HEK293 (cell line): ENCODE data around the gene GUCA2B.

Experiments
- GLI4 ChIP-seq: fragments of 450-650 bp; formaldehyde crosslinking; IDR thresholded peaks from 2 replicates; pipeline ENCODE4 v1.5.1; 2016; ENCODE audit warnings: missing biosample characterization, missing genetic modification characterization
- GLIS1 ChIP-seq: fragments of 450-650 bp; formaldehyde crosslinking; IDR thresholded peaks from 2 replicates; pipeline ENCODE4 v1.5.1; 2016; ENCODE audit warnings: missing biosample characterization, missing genetic modification characterization
- HOXC10 ChIP-seq: sonication (generic); formaldehyde crosslinking; IDR thresholded peaks from 2 replicates; pipeline ENCODE4 v1.8.1; 2023; ENCODE audit warnings: mild to moderate bottlenecking, missing genetic modification reagents
- KLF16 ChIP-seq: fragments of 450-650 bp; formaldehyde crosslinking; IDR thresholded peaks from 2 replicates; pipeline ENCODE4 v1.5.1; 2017; ENCODE audit warnings: missing biosample characterization, missing genetic modification characterization
- KLF8 ChIP-seq: fragments of 450-650 bp; formaldehyde crosslinking; IDR thresholded peaks from 2 replicates; pipeline ENCODE4 v1.5.1; 2016; ENCODE audit warnings: missing biosample characterization, missing genetic modification characterization
- PRDM1 ChIP-seq: fragments of 450-650 bp; formaldehyde crosslinking; IDR thresholded peaks from 2 replicates; pipeline ENCODE4; 2016; ENCODE audit warnings: missing biosample characterization, missing genetic modification characterization
- ZBTB20 ChIP-seq: fragments of 450-650 bp; formaldehyde crosslinking; IDR thresholded peaks from 2 replicates; pipeline ENCODE4 v1.5.1; 2016; ENCODE audit warnings: missing biosample characterization, missing genetic modification characterization
- ZNF112 ChIP-seq: fragments of 450-650 bp; formaldehyde crosslinking; IDR thresholded peaks from 2 replicates; pipeline ENCODE4 v1.5.0; 2017; ENCODE audit warnings: missing biosample characterization, missing genetic modification characterization
- ZNF16 ChIP-seq: fragments of 450-650 bp; formaldehyde crosslinking; IDR thresholded peaks from 2 replicates; pipeline ENCODE4 v1.5.1; 2016; ENCODE audit warnings: low read depth, missing biosample characterization, missing genetic modification characterization
- ZNF239 ChIP-seq: fragments of 450-650 bp; formaldehyde crosslinking; IDR thresholded peaks from 2 replicates; pipeline ENCODE4 v1.5.1; 2016; ENCODE audit warnings: missing biosample characterization, missing genetic modification characterization
- ZNF354C ChIP-seq: fragments of 450-650 bp; formaldehyde crosslinking; IDR thresholded peaks from 2 replicates; pipeline ENCODE4 v1.5.1; 2016; ENCODE audit warnings: missing biosample characterization, missing genetic modification characterization, low read depth, borderline replicate concordance
- ZNF426 ChIP-seq: fragments of 450-650 bp; formaldehyde crosslinking; IDR thresholded peaks from 2 replicates; pipeline ENCODE4 v1.5.1; 2017; ENCODE audit warnings: missing biosample characterization, missing genetic modification characterization, mild to moderate bottlenecking, inconsistent platforms, moderate library complexity
- ZNF473 ChIP-seq: fragments of 450-650 bp; formaldehyde crosslinking; IDR thresholded peaks from 2 replicates; pipeline ENCODE4 v1.5.1; 2017; ENCODE audit warnings: missing biosample characterization, missing genetic modification characterization
- ZNF514 ChIP-seq: fragments of 450-650 bp; formaldehyde crosslinking; IDR thresholded peaks from 2 replicates; pipeline ENCODE4 v1.5.1; 2016; ENCODE audit warnings: missing biosample characterization, missing genetic modification characterization
- ZNF549 ChIP-seq: fragments of 450-650 bp; IDR thresholded peaks from 2 replicates; pipeline ENCODE4 v1.5.1; 2018; ENCODE audit warnings: missing biosample characterization, missing genetic modification characterization, mild to moderate bottlenecking, inconsistent platforms, moderate library complexity
- ZNF560 ChIP-seq: fragments of 450-650 bp; formaldehyde crosslinking; IDR thresholded peaks from 2 replicates; pipeline ENCODE4 v1.5.1; 2017; ENCODE audit warnings: missing biosample characterization, missing genetic modification characterization, borderline replicate concordance
- ZNF654 ChIP-seq: fragments of 450-650 bp; formaldehyde crosslinking; IDR thresholded peaks from 2 replicates; pipeline ENCODE4 v1.5.1; 2016; ENCODE audit warnings: low read depth, missing biosample characterization, missing genetic modification characterization
- ZNF777 ChIP-seq: fragments of 450-650 bp; formaldehyde crosslinking; IDR thresholded peaks from 2 replicates; pipeline ENCODE4 v1.5.1; 2017; ENCODE audit warnings: missing biosample characterization, missing genetic modification characterization, borderline replicate concordance
- TF ChIP-seq, protein P1 (sequence below): fragments of 450-650 bp; formaldehyde crosslinking; IDR thresholded peaks from 2 replicates; pipeline ENCODE4 v1.5.1; 2017; ENCODE audit warnings: missing biosample characterization, missing genetic modification characterization
- TF ChIP-seq, protein P2 (sequence below): fragments of 450-650 bp; formaldehyde crosslinking; IDR thresholded peaks from 2 replicates; pipeline ENCODE4 v1.5.1; 2016; ENCODE audit warnings: missing biosample characterization, missing genetic modification characterization
- TF ChIP-seq, protein P3 (sequence below): fragments of 450-650 bp; formaldehyde crosslinking; IDR thresholded peaks from 2 replicates; pipeline ENCODE4 v1.5.1; 2016; ENCODE audit warnings: missing biosample characterization, missing genetic modification characterization
- TF ChIP-seq, protein P4 (sequence below): fragments of 450-650 bp; formaldehyde crosslinking; IDR thresholded peaks from 2 replicates; pipeline ENCODE4 v1.5.1; 2016; ENCODE audit warnings: missing biosample characterization, missing genetic modification characterization, low read depth
- TF ChIP-seq, protein P5 (sequence below): fragments of 450-650 bp; formaldehyde crosslinking; IDR thresholded peaks from 2 replicates; pipeline ENCODE4 v1.5.1; 2016; ENCODE audit warnings: missing biosample characterization, missing genetic modification characterization, borderline replicate concordance
- TF ChIP-seq, protein P6 (sequence below): fragments of 450-650 bp; formaldehyde crosslinking; IDR thresholded peaks from 2 replicates; pipeline ENCODE4 v1.5.1; 2016; ENCODE audit warnings: missing biosample characterization, missing genetic modification characterization
- TF ChIP-seq, protein P7 (sequence below): fragments of 450-650 bp; formaldehyde crosslinking; IDR thresholded peaks from 2 replicates; pipeline ENCODE4 v1.5.1; 2016; ENCODE audit warnings: missing biosample characterization, missing genetic modification characterization
- TF ChIP-seq, protein P8 (sequence below): fragments of 450-650 bp; formaldehyde crosslinking; IDR thresholded peaks from 2 replicates; pipeline ENCODE4 v1.5.1; 2016; ENCODE audit warnings: missing biosample characterization, missing genetic modification characterization

The GUCA2B gene

DNA sequence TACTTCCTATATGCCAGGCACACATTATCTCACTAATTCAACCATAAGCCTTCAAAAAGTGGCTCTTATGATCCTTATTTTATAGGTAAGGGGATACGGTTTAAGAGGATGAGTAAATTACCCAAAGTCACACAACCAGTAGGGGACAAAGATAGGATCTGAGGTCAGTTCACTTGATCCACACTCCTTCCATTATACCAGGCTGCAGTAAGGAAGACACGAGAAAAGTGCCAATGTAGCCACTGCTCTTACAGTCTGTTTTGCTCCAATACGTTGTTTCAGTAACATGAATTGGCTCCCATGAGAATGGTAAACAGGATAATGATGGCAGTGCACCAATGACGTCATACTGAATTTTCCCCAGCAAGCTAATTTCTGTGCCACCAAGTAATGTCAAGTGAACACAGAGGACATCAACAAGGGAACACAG is 26.7 kb downstream of the GUCA2B start (continued):
- peak; percentile 84; the same call in 1 of the 2 replicates for TF ChIP-seq KLF8
- TF ChIP-seq, protein P1, sequence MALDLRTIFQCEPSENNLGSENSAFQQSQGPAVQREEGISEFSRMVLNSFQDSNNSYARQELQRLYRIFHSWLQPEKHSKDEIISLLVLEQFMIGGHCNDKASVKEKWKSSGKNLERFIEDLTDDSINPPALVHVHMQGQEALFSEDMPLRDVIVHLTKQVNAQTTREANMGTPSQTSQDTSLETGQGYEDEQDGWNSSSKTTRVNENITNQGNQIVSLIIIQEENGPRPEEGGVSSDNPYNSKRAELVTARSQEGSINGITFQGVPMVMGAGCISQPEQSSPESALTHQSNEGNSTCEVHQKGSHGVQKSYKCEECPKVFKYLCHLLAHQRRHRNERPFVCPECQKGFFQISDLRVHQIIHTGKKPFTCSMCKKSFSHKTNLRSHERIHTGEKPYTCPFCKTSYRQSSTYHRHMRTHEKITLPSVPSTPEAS (tag by site-specific recombination): 0 out of 2 replicates have a peak, but pooled peaks have one; percentile 30
- no peak for TF ChIP-seq ZNF560 (tag by site-specific recombination)
- TF ChIP-seq ZNF473 (tag by site-specific recombination): no peak
- TF ChIP-seq, protein P2, sequence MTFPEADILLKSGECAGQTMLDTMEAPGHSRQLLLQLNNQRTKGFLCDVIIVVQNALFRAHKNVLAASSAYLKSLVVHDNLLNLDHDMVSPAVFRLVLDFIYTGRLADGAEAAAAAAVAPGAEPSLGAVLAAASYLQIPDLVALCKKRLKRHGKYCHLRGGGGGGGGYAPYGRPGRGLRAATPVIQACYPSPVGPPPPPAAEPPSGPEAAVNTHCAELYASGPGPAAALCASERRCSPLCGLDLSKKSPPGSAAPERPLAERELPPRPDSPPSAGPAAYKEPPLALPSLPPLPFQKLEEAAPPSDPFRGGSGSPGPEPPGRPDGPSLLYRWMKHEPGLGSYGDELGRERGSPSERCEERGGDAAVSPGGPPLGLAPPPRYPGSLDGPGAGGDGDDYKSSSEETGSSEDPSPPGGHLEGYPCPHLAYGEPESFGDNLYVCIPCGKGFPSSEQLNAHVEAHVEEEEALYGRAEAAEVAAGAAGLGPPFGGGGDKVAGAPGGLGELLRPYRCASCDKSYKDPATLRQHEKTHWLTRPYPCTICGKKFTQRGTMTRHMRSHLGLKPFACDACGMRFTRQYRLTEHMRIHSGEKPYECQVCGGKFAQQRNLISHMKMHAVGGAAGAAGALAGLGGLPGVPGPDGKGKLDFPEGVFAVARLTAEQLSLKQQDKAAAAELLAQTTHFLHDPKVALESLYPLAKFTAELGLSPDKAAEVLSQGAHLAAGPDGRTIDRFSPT (tag by site-specific recombination): peak; percentile 76
- TF ChIP-seq ZNF426 (tag by site-specific recombination): no peak
- TF ChIP-seq, protein P3, sequence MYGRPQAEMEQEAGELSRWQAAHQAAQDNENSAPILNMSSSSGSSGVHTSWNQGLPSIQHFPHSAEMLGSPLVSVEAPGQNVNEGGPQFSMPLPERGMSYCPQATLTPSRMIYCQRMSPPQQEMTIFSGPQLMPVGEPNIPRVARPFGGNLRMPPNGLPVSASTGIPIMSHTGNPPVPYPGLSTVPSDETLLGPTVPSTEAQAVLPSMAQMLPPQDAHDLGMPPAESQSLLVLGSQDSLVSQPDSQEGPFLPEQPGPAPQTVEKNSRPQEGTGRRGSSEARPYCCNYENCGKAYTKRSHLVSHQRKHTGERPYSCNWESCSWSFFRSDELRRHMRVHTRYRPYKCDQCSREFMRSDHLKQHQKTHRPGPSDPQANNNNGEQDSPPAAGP (tag by site-specific recombination): no peak
- no peak for TF ChIP-seq ZNF354C
- no peak; the same call in 1 of the 2 replicates for TF ChIP-seq ZBTB20
- TF ChIP-seq KLF16 (tag by site-specific recombination): peak; percentile 70; the same call in 1 of the 2 replicates
- TF ChIP-seq, protein P4, sequence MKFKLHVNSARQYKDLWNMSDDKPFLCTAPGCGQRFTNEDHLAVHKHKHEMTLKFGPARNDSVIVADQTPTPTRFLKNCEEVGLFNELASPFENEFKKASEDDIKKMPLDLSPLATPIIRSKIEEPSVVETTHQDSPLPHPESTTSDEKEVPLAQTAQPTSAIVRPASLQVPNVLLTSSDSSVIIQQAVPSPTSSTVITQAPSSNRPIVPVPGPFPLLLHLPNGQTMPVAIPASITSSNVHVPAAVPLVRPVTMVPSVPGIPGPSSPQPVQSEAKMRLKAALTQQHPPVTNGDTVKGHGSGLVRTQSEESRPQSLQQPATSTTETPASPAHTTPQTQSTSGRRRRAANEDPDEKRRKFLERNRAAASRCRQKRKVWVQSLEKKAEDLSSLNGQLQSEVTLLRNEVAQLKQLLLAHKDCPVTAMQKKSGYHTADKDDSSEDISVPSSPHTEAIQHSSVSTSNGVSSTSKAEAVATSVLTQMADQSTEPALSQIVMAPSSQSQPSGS (tag by site-specific recombination): peak; percentile 99
- TF ChIP-seq ZNF112 (tag by site-specific recombination): no peak
- TF ChIP-seq, protein P5, sequence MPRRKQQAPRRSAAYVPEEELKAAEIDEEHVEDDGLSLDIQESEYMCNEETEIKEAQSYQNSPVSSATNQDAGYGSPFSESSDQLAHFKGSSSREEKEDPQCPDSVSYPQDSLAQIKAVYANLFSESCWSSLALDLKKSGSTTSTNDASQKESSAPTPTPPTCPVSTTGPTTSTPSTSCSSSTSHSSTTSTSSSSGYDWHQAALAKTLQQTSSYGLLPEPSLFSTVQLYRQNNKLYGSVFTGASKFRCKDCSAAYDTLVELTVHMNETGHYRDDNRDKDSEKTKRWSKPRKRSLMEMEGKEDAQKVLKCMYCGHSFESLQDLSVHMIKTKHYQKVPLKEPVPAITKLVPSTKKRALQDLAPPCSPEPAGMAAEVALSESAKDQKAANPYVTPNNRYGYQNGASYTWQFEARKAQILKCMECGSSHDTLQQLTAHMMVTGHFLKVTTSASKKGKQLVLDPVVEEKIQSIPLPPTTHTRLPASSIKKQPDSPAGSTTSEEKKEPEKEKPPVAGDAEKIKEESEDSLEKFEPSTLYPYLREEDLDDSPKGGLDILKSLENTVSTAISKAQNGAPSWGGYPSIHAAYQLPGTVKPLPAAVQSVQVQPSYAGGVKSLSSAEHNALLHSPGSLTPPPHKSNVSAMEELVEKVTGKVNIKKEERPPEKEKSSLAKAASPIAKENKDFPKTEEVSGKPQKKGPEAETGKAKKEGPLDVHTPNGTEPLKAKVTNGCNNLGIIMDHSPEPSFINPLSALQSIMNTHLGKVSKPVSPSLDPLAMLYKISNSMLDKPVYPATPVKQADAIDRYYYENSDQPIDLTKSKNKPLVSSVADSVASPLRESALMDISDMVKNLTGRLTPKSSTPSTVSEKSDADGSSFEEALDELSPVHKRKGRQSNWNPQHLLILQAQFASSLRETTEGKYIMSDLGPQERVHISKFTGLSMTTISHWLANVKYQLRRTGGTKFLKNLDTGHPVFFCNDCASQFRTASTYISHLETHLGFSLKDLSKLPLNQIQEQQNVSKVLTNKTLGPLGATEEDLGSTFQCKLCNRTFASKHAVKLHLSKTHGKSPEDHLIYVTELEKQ (tag by site-specific recombination): peak; percentile 76
- no peak for TF ChIP-seq HOXC10 (CRISPR knock-in tag)
- no peak for TF ChIP-seq ZNF654 (tag by site-specific recombination)
- TF ChIP-seq ZNF514 (tag by site-specific recombination): no peak
- TF ChIP-seq, protein P6, sequence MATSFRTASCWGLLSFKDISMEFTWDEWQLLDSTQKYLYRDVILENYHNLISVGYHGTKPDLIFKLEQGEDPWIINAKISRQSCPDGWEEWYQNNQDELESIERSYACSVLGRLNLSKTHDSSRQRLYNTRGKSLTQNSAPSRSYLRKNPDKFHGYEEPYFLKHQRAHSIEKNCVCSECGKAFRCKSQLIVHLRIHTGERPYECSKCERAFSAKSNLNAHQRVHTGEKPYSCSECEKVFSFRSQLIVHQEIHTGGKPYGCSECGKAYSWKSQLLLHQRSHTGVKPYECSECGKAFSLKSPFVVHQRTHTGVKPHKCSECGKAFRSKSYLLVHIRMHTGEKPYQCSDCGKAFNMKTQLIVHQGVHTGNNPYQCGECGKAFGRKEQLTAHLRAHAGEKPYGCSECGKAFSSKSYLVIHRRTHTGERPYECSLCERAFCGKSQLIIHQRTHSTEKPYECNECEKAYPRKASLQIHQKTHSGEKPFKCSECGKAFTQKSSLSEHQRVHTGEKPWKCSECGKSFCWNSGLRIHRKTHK (tag by site-specific recombination): no peak
- TF ChIP-seq ZNF239: no peak
- no peak for TF ChIP-seq ZNF777 (tag by site-specific recombination)
- TF ChIP-seq ZNF16 (tag by site-specific recombination): no peak
- TF ChIP-seq ZNF549 (tag by site-specific recombination): no peak
- no peak for TF ChIP-seq GLI4 (tag by site-specific recombination)
- TF ChIP-seq PRDM1 (tag by site-specific recombination): no peak
- TF ChIP-seq, protein P7, sequence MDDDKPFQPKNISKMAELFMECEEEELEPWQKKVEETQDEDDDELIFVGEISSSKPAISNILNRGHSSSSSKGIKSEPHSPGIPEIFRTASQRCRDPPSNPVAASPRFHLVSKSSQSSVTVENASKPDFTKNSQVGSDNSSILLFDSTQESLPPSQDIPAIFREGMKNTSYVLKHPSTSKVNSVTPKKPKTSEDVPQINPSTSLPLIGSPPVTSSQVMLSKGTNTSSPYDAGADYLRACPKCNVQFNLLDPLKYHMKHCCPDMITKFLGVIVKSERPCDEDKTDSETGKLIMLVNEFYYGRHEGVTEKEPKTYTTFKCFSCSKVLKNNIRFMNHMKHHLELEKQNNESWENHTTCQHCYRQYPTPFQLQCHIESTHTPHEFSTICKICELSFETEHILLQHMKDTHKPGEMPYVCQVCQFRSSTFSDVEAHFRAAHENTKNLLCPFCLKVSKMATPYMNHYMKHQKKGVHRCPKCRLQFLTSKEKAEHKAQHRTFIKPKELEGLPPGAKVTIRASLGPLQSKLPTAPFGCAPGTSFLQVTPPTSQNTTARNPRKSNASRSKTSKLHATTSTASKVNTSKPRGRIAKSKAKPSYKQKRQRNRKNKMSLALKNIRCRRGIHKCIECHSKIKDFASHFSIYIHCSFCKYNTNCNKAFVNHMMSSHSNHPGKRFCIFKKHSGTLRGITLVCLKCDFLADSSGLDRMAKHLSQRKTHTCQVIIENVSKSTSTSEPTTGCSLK: no peak
- TF ChIP-seq, protein P8, sequence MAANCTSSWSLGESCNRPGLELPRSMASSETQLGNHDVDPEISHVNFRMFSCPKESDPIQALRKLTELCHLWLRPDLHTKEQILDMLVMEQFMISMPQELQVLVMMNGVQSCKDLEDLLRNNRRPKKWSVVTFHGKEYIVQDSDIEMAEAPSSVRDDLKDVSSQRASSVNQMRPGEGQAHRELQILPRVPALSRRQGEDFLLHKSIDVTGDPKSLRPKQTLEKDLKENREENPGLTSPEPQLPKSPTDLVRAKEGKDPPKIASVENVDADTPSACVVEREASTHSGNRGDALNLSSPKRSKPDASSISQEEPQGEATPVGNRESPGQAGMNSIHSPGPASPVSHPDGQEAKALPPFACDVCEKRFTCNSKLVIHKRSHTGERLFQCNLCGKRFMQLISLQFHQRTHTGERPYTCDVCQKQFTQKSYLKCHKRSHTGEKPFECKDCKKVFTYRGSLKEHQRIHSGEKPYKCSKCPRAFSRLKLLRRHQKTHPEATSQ (tag by site-specific recombination): no peak
- peak; percentile 83 for TF ChIP-seq GLIS1 (tag by site-specific recombination)
